Ovary (tissue), 9 donors: Measurements from ENCODE around the gene SLIT3. TPM values are rescaled to one million over a fixed set of nuclear protein-coding genes. Genes with fewer than 3 reads are reported as not detected.

Source experiments
- DNase-seq, 5 donors: peaks; one replicate each; pipeline ENCODE4 v3.0.0-alpha.2; 2019 to 2020
- H3K27ac ChIP-seq, 2 donors: fragments of 200-600 bp; one replicate each; pipeline versions ENCODE4 v1.5.1 to v1.8.0; 2019 to 2022
- H3K27me3 ChIP-seq: fragments of 200-600 bp; one replicate; pipeline ENCODE4 v1.8.0; 2022
- H3K36me3 ChIP-seq: fragments of 200-600 bp; sonication (generic); one replicate; pipeline ENCODE4 v1.5.1; 2019
- H3K4me1 ChIP-seq: one replicate; pipeline ENCODE4 v1.8.1; 2013; ENCODE audit warnings: mild to moderate bottlenecking, moderate library complexity; ENCODE audit not compliant: insufficient read depth
- H3K4me3 ChIP-seq: fragments of 200-600 bp; sonication (generic); one replicate; pipeline ENCODE4 v1.5.1; 2017
- H3K9me3 ChIP-seq, 2 donors: fragments of 200-600 bp in 1 of 2; sonication (generic) in 1 of 2; one replicate each; pipeline versions ENCODE4 v1.5.1 to v1.8.1; 2013 to 2019; ENCODE audit warnings: mild to moderate bottlenecking in 1 of 2, moderate library complexity in 1 of 2
- EP300 ChIP-seq: sonication (generic); formaldehyde crosslinking; IDR thresholded peaks from one replicate; pipeline ENCODE4 v1.6.1; 2017; ENCODE audit warnings: antibody characterized with exemption
- POLR2A ChIP-seq: fragments of 450-650 bp; IDR thresholded peaks from one replicate; pipeline ENCODE4 v1.6.1; 2017; ENCODE audit warnings: antibody characterized with exemption, mild to moderate bottlenecking, moderate library complexity
- WGBS, 3 donors: extraction: QIAGEN DNeasy Blood & Tissue Kit in 1 of 3; methylation state at CpG; one replicate each; pipeline versions ENCODE4 v1.1.5 to v1.1.7; 2013 to 2017; 5-methylcytosine and 5-hydroxymethylcytosine counted together
- intact Hi-C, 4 donors: fragments of 100-400 bp; cut with DNase I; formaldehyde crosslinking; loops; one replicate each; pipeline versions ENCODE4 v1.11.0 to v1.15.1; 2022 to 2023
- polyA plus RNA-seq, 2 donors: library from polyadenylated mRNA; stranded (reverse); fragments of 200-250 nt in 1 of 2; fragments of 350-450 nt in 1 of 2; fragmentation: Illumina TruSeq in 1 of 2; extraction: RNeasy Lipid Tissue Mini Kit (QIAGEN cat#74804) in 1 of 2; gene quantifications; one replicate each; pipeline ENCODE4 v1.2.3, GENCODE V29; 2013 to 2014
- total RNA-seq, 7 donors: library from RNA; depleted of rRNA in 2 of 7; stranded (reverse); fragments of >200 nt in 2 of 7; fragmentation: NEBNext Ultra II Directional in 3 of 7; extraction: Animal tissue kit (Norgen Biotek cat#: 25700) in 3 of 7; gene quantifications; one replicate each; pipeline versions ENCODE4 v1.1.0 to v1.2.4, GENCODE V29; 2016 to 2023
- TF ChIP-seq, protein P1 (sequence below), 3 donors: fragments of 450-650 bp in 2 of 3; fragments of 200-600 bp in 1 of 3; IDR thresholded peaks; one replicate each; pipeline versions ENCODE4 v1.5.1 to v1.8.0; 2016 to 2022; ENCODE audit warnings: antibody characterized with exemption in 3 of 3, mild to moderate bottlenecking in 1 of 3
- donor health status: DM: no; HTN: no; CAD: no; lungs with moderate emphysema.
- donor health status: DM: no; HTN: no; CAD: no.
- donor health status: Bipolar disorder and iron deficiency.
- donor health status: DM: yes; HTN: yes; CAD: no.
- donor health status: DM: no; HTN: no; CAD: no.
- donor health status: DM: yes; HTN: yes; CAD: no.

SLIT3 gene
- total and polyA plus RNA-seq, 9 donors = 10.3 to 106 (median 24.4) TPM

DNA sequence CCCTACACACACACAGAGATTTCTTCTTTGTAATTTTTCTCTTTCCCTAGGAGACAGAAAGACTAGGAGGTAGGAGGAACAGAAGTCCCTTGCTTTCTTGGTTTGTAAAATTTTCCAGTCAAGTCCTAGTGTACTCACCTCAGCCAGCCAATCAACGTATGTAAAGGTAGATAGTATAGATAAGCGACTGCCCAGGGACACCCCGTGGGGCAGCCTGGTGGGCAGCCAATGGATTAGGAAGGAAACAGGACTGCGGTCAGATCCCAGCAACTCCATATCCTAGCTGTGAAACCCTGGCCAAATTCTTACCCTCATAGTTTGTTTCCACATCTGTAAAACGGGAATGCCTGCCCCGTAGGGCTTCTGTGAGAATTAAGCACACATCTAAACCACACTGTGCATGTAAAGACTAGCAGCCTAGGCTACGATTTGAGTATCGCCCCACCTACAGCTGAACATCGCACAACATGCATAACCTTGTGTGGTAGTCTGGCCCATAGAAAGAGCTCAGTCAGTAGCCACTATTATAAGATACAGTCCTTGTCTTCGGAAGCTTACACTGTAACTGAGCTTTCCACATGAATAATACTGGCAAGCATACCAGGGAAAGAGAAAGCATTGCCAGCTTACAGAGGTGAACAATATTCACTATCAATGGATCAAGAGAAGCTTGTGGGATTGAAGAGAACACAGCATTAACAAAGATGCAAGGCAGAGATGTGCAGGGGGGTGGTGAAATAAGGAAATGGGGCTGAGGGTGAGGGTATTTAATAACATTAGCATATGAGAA lies 368.3 kb downstream of the SLIT3 start:
- WGBS, 3 donors = 82 to 87% (median 85%) methylated on average over 10 of the region's 10 CpGs
- Histone ChIP-seq H3K4me3 (no peak overlapping the region), H3K4me1 (no peaks in the 10 kb centered on the region), H3K27ac (no peak overlapping the region), H3K36me3 (no peaks in the 10 kb centered on the region), H3K9me3 (no peaks in the 10 kb centered on the region), H3K27me3 (no peaks in the 10 kb centered on the region)
- TF ChIP-seq, protein P1, sequence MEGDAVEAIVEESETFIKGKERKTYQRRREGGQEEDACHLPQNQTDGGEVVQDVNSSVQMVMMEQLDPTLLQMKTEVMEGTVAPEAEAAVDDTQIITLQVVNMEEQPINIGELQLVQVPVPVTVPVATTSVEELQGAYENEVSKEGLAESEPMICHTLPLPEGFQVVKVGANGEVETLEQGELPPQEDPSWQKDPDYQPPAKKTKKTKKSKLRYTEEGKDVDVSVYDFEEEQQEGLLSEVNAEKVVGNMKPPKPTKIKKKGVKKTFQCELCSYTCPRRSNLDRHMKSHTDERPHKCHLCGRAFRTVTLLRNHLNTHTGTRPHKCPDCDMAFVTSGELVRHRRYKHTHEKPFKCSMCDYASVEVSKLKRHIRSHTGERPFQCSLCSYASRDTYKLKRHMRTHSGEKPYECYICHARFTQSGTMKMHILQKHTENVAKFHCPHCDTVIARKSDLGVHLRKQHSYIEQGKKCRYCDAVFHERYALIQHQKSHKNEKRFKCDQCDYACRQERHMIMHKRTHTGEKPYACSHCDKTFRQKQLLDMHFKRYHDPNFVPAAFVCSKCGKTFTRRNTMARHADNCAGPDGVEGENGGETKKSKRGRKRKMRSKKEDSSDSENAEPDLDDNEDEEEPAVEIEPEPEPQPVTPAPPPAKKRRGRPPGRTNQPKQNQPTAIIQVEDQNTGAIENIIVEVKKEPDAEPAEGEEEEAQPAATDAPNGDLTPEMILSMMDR (IDR thresholded peaks at IDR 0.05) = no peak
- no peak for TF ChIP-seq EP300
- no peak for TF ChIP-seq POLR2A
- DNase-seq = no peak
- intact Hi-C loops = no loop called here

DNA sequence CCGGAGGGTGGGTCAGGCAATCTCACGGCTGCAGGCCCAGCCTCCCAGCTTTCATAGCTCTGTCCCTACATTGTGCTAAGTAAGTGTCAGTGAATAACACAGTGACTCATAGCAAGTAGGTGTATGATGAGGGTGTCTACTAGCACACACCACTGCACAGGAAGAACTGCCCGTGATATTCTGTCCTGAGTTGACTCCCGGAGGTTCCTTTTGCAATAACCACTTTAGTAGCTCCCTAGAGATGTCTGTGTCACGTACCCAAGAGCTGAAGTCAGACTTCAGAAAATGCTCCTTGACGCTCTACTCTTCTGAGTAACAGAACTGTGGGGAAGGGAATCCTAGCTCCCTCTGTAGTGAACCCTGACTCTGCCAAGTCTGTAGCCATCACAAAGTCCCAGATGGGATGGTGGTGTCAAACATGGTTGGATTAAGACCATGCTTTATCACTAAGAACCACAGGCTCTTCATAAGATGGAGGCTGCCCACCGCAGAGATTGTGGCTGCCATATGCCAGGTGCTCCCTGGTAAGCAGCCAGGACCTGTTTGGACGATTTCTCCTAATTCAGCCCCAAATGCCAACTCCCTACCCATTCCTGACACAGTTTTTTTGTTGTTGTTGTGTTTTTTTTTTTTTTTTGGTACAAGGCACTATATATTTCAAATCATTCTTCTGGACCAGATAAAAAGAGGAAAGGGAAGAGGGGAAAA lies 369.1 kb downstream of the SLIT3 start:
- Histone ChIP-seq H3K4me3 (no peak overlapping the region), H3K9me3 (no peaks in the 10 kb centered on the region), H3K27ac (no peak overlapping the region), H3K4me1 (no peaks in the 10 kb centered on the region), H3K27me3 (no peaks in the 10 kb centered on the region), H3K36me3 (no peaks in the 10 kb centered on the region)
- no peak for TF ChIP-seq EP300
- no peak for TF ChIP-seq POLR2A
- TF ChIP-seq, protein P1 (IDR thresholded peaks at IDR 0.05) = no peak
- 78 to 88% (median 85%) methylated on average over 8 of the region's 8 CpGs for WGBS, 3 donors
- DNase-seq = no peak
- intact Hi-C loops = no loop called here

DNA sequence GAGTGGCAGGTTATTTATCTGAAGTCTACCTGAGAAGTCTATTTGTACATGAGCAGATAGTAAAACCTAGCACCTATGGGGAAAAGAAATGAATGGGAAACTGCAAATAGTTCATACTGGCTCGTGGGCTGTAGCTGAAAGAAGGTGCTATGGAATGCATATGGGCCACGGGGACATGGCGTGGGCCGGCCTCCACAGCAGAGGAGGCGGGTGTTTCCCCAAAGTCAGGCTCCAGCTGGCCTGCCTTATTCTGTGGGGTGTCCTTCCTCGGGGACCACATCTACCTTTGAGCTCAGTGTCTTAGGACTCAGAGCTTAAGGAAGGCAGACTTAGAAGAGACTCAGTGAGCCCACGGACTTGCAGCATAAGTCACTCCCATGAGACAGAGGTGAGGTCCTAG lies 371.3 kb downstream of the SLIT3 start:
- Histone ChIP-seq H3K4me1 (no peaks in the 10 kb centered on the region), H3K27ac (no peak overlapping the region), H3K4me3 (no peak overlapping the region), H3K9me3 (no peaks in the 10 kb centered on the region), H3K36me3 (no peaks in the 10 kb centered on the region), H3K27me3 (no peaks in the 10 kb centered on the region)
- DNase-seq = no peak
- TF ChIP-seq EP300 = no peak
- no peak for TF ChIP-seq POLR2A
- TF ChIP-seq, protein P1 (IDR thresholded peaks at IDR 0.05) = no peak
- 81 to 88% (median 86%) methylated on average over 7 of the region's 7 CpGs for WGBS, 3 donors
- intact Hi-C loops = no loop called here

DNA sequence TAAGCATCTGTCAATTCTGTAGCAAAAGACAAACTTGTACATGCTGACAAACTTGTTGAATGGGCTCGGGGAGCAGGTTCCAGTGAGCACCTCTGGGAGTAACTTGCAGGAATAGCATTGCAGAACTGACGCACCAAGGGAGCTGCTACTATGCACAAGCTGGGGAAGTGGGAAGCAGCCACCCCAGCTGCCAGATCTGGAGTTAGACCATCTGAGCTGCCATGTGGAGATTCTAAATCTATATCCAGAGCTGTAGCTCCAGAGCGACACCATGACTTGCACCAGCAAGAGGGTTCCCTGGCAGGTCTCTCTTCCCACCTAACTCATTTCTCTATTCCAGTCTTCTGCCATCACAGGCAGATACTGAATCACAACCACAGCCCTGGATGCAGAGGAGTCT lies 375.8 kb downstream of the SLIT3 start:
- intact Hi-C loops = no loop called here

More for the DNA sequence above, 375.8 kb downstream of the SLIT3 start:
- no peak overlapping the region for H3K4me3 ChIP-seq
- no peaks in the 10 kb centered on the region for H3K4me1 ChIP-seq
- no peaks in the 10 kb centered on the region for H3K9me3 ChIP-seq
- TF ChIP-seq POLR2A (no peak), EP300 (no peak)
- TF ChIP-seq, protein P1 (IDR thresholded peaks at IDR 0.05) = no peak
- DNase-seq = no peak
- H3K36me3 ChIP-seq = no peaks in the 10 kb centered on the region
- 88 to 95% (median 89%) methylated on average over 3 of the region's 3 CpGs for WGBS, 3 donors
- no peak overlapping the region for H3K27ac ChIP-seq
- no peaks in the 10 kb centered on the region for H3K27me3 ChIP-seq
